B cell (primary cell): Measurements from ENCODE around the gene POLR2C. TPM values are rescaled to one million over a fixed set of nuclear protein-coding genes. Genes with fewer than 3 reads are reported as not detected.

Source experiments
- ATAC-seq: fragments of 200-7000 bp; cut with Tn5 transposase; one replicate; pipeline ENCODE4 v1.10.0; 2021; ENCODE audit warnings: low read depth, mild to moderate bottlenecking, moderate number of reproducible peaks, moderate library complexity
- CTCF ChIA-PET: fragments of 350-600 bp; sonication (Branson Sonifier 250); formaldehyde crosslinking; loops from one replicate; lab custom pipeline; 2021; ENCODE audit warnings: antibody characterized with exemption, inconsistent platforms; lab: Charles Lee
- POLR2A ChIA-PET: fragments of 350-600 bp; sonication (Branson Sonifier 250); formaldehyde crosslinking; loops from one replicate; lab custom pipeline; 2021; ENCODE audit warnings: antibody characterized with exemption; lab: Charles Lee
- DNase-seq: peaks from one replicate; pipeline ENCODE4 v3.0.0; 2013
- H2AFZ ChIP-seq: 2 replicates; pipeline ENCODE4 v1.6.1; 2012; ENCODE audit warnings: mild to moderate bottlenecking, low read depth, low read length; ENCODE audit not compliant: insufficient read depth, poor library complexity, severe bottlenecking
- H3K27ac ChIP-seq, 2 donors: 1 replicate in 1 of 2; 2 replicates in 1 of 2; pipeline ENCODE4 v1.5.1; 2012 to 2013; ENCODE audit warnings: low read length in 2 of 2, mild to moderate bottlenecking in 2 of 2, moderate library complexity in 1 of 2
- H3K27me3 ChIP-seq, 4 experiments: fragments of 200-600 bp in 1 of 4; sonication (generic) in 1 of 4; replicated peaks in 1 of 4; 1 replicate in 2 of 4; 2 replicates in 2 of 4; pipeline versions ENCODE4 v1.6.1 to v1.7.0; 2013 to 2016; ENCODE audit warnings: low read length in 3 of 4, mild to moderate bottlenecking in 2 of 4, mixed read lengths in 1 of 4, moderate library complexity in 1 of 4; ENCODE audit not compliant: insufficient read depth in 4 of 4, control insufficient read depth in 3 of 4; ENCODE audit errors: control extremely low read depth in 1 of 4
- H3K36me3 ChIP-seq, 2 experiments: replicated peaks in 1 of 2; 1 replicate in 1 of 2; 2 replicates in 1 of 2; pipeline versions ENCODE4 v1.6.1 to v1.7.1; 2013; ENCODE audit warnings: low read length in 1 of 2; ENCODE audit not compliant: insufficient read depth in 2 of 2, control insufficient read depth in 1 of 2; ENCODE audit errors: control extremely low read depth in 1 of 2, extremely low read depth in 1 of 2
- H3K4me1 ChIP-seq, 2 donors: fragments of 200-600 bp in 1 of 2; sonication (generic) in 1 of 2; 1 replicate in 1 of 2; 2 replicates in 1 of 2; pipeline versions ENCODE4 v1.5.1 to v1.6.1; 2013 to 2017; ENCODE audit warnings: low read length in 2 of 2; ENCODE audit not compliant: control insufficient read depth in 2 of 2, insufficient read depth in 2 of 2
- H3K4me2 ChIP-seq: replicated peaks from 2 replicates; pipeline ENCODE3; 2012; ENCODE audit warnings: mild to moderate bottlenecking, low read depth, low read length; ENCODE audit not compliant: poor library complexity, severe bottlenecking
- H3K4me3 ChIP-seq, 5 experiments: fragments of 200-600 bp in 1 of 5; sonication (generic) in 1 of 5; 1 replicate in 3 of 5; 2 replicates in 2 of 5; pipeline versions ENCODE4 v1.5.1 to v1.7.0; 2011 to 2016; ENCODE audit warnings: low read length in 4 of 5, mild to moderate bottlenecking in 4 of 5, low read depth in 2 of 5, control low read depth in 1 of 5, moderate library complexity in 1 of 5; ENCODE audit not compliant: insufficient read depth in 1 of 5; ENCODE audit errors: control extremely low read depth in 1 of 5, extremely low read depth in 1 of 5
- H3K79me2 ChIP-seq: fragments of 200-600 bp; sonication (generic); one replicate; pipeline ENCODE4 v1.6.0; 2016; ENCODE audit warnings: low read length; ENCODE audit not compliant: control insufficient read depth, insufficient read depth
- H3K9ac ChIP-seq: fragments of 200-600 bp; sonication (generic); 2 replicates; pipeline ENCODE4 v1.6.1; 2017; ENCODE audit warnings: mild to moderate bottlenecking, low read length, moderate library complexity
- H3K9me3 ChIP-seq, 3 donors: one replicate each; pipeline versions ENCODE4 v1.6.1 to v1.7.1; 2013; ENCODE audit warnings: low read length in 2 of 3; ENCODE audit not compliant: control insufficient read depth in 2 of 3, insufficient read depth in 1 of 3; ENCODE audit errors: control extremely low read depth in 1 of 3
- H4K20me1 ChIP-seq: 2 replicates; pipeline ENCODE4 v1.6.0; 2012; ENCODE audit warnings: mild to moderate bottlenecking, low read length; ENCODE audit not compliant: insufficient read depth, control insufficient read depth, poor library complexity, severe bottlenecking
- H3K27ac Mint-ChIP-seq: one replicate; pipeline ENCODE4 v1.8.0; 2021; ENCODE audit warnings: mixed read lengths
- H3K27me3 Mint-ChIP-seq: one replicate; pipeline ENCODE4 v1.8.0; 2021; ENCODE audit warnings: mixed read lengths
- H3K4me1 Mint-ChIP-seq: one replicate; pipeline ENCODE4 v1.8.0; 2021; ENCODE audit warnings: mixed read lengths
- H3K4me3 Mint-ChIP-seq: one replicate; pipeline ENCODE4 v1.8.0; 2021; ENCODE audit warnings: mixed read lengths
- H3K9me3 Mint-ChIP-seq: one replicate; pipeline ENCODE4 v1.8.0; 2022; ENCODE audit warnings: mixed read lengths; ENCODE audit not compliant: insufficient read depth
- CTCF ChIP-seq: fragments of 200-600 bp; IDR thresholded peaks from one replicate; pipeline ENCODE4 v1.8.0; 2022; ENCODE audit warnings: antibody characterized with exemption, mild to moderate bottlenecking
- EZH2 ChIP-seq: IDR thresholded peaks from 2 replicates; pipeline ENCODE4 v1.6.1; 2012; ENCODE audit warnings: borderline replicate concordance, low read depth, mild to moderate bottlenecking, moderate library complexity, low read length; ENCODE audit not compliant: insufficient read depth, poor library complexity, severe bottlenecking
- WGBS: methylation state at CpG from one replicate; pipeline ENCODE4 v1.1.5; 2013; ENCODE audit warnings: missing lambda C conversion rate; ENCODE audit not compliant: insufficient coverage; 5-methylcytosine and 5-hydroxymethylcytosine counted together
- intact Hi-C: fragments of 100-400 bp; cut with micrococcal nuclease; formaldehyde crosslinking; loops from one replicate; pipeline ENCODE4 v1.10.0; 2022
- polyA plus RNA-seq: library from polyadenylated mRNA; depleted of rRNA; stranded (reverse); fragments of >200 nt; gene quantifications from 2 replicates; pipeline ENCODE4 v1.2.3, GENCODE V29; 2012
- total RNA-seq, 2 donors: library from RNA; stranded (reverse); fragments of 120-200 nt in 1 of 2; gene quantifications; 1 replicate in 1 of 2; 2 replicates in 1 of 2; pipeline versions ENCODE4 v1.2.3 to v1.2.4, GENCODE V29; 2013 to 2022

POLR2C gene
- total and polyA plus RNA-seq, 2 donors (not counting 1 experiment from before 2014, with no cell fraction given) = 57.8 to 70.1 TPM

GRCh38 chr16:57446531-57447185, 15.8 kb upstream of the POLR2C start:
- whole genome bisulfite sequencing = 7% methylated on average over 26 of the region's 28 CpGs
- H2AFZ ChIP-seq = peak overlapping the region; percentile 99
- Mint-ChIP-seq H3K27ac (peak overlapping the region; percentile 91), H3K27me3 (no peaks in the 10 kb centered on the region), H3K4me1 (peaks cover 28% of the 10 kb centered on the region), H3K9me3 (no peaks in the 10 kb centered on the region), H3K4me3 (peak overlapping the region; percentile 94)
- TF ChIP-seq CTCF = no peak
- TF ChIP-seq EZH2 = no peak
- peak overlapping the region; percentile 98 for H3K9ac ChIP-seq
- ChIA-PET POLR2A (interaction anchor here (1.0 to 1.5 kb wide), 4 partner anchors 16 to 201 kb away, joined by 4 to 11 read pairs (median 4); partner anchors contain the start of genes ARL2BP, CCDC102A and POLR2C), CTCF (interaction anchor here (0.9 to 5.0 kb wide), 14 partner anchors 9 to 146 kb away, joined by 3 to 28 read pairs (median 6); partner anchors contain the start of genes ADGRG5 and POLR2C)
- peaks cover 69% of the 10 kb centered on the region for H3K79me2 ChIP-seq
- H3K27me3 ChIP-seq = no peaks in the 10 kb centered on the region
- H3K36me3 ChIP-seq = peaks cover 0 to 11% of the 10 kb centered on the region in 2 experiments
- peaks cover 16% of the 10 kb centered on the region in 2 donors for H3K4me1 ChIP-seq
- ATAC-seq (peak; percentile 18), DNase-seq (no peak)
- intact Hi-C loops = loop anchor here (1.0 to 2.0 kb wide), 9 partner anchors 16 to 682 kb away; partner anchors contain the start of genes CCDC102A, CFAP20, DOK4 and KATNB1
- no peaks in the 10 kb centered on the region for H3K9me3 ChIP-seq
- H4K20me1 ChIP-seq = no peaks in the 10 kb centered on the region
- H3K27ac ChIP-seq = peak overlapping the region; percentile 68 to 92
- H3K4me3 ChIP-seq = peak overlapping the region; percentile 43 to 96 (median 83)
- peak overlapping the region; percentile 93 for H3K4me2 ChIP-seq
